ENCODE data around the gene TMED9.

- TF ChIP-seq CTCF (IDR thresholded peaks at IDR 0.05) (no peak), POLR2A (IDR thresholded peaks at IDR 0.05) (no peak)
Observed at GRCh38 chr5:177576169-177576568, 15.8 kb upstream of the TMED9 start.
